ENCODE measurements around the gene RTN4RL1.

RTN4RL1 gene

DNA sequence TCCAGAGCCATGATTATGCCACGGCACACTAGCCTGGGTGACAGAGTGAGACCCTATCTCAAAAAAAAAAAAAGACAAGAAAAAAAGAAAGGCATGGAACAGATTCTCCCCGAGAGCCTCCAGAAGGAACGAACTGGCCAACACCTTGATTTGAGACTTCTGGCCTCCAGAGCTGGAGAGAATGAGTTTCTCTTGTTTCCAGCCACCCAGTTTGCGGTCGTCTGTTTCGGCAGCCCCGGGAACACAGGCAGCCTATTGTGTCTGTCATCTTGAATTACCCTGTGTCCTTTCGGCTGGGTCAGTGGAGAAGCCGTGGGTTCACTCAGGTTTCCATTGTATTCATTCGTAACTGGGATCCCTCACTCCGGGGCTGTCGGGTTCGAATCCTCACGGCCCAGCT, 111.4 kb downstream of the RTN4RL1 start:
- no peak overlapping the region for H3K4me3 ChIP-seq (ENCODE audit: low read depth, low read length)
- TF ChIP-seq CTCF (IDR thresholded peaks at IDR 0.05; ENCODE audit: borderline replicate concordance, insufficient read depth, low read depth, low read length) = no peak

- no peak for TF ChIP-seq CTCF (IDR thresholded peaks at IDR 0.05; ENCODE audit: borderline replicate concordance, insufficient read depth, low read depth, low read length)
- H3K4me3 ChIP-seq (ENCODE audit: low read depth, low read length) = no peak overlapping the region
Observed at GRCh38 chr17:1912146-1912545, 113.0 kb downstream of the RTN4RL1 start.

DNA sequence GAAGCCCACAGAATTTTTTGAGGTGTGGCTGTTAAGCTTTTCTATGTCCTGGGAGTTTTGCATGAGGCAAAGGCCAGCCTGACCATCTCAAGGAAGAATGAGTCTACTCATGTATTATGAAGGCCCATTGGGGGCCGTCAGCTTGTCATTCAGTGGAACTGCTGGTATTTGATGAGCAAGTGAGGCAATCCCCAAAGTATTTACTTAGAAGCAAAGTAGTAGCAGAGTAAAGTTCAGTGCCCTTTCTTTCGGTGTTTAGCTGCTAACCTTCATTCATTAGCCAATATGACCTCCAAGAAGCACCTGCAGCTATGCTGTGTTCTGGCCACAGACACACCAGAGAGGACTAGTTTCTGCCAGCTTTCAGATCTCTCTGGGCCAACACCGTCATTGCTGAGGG, 115.1 kb downstream of the RTN4RL1 start:
- H3K4me3 ChIP-seq (ENCODE audit: low read depth, low read length) = no peak overlapping the region
- TF ChIP-seq CTCF (IDR thresholded peaks at IDR 0.05; ENCODE audit: borderline replicate concordance, insufficient read depth, low read depth, low read length) = no peak

GRCh38 chr17:1908699-1909309, 116.3 kb downstream of the RTN4RL1 start:
- H3K4me3 ChIP-seq (ENCODE audit: low read depth, low read length) = no peak overlapping the region
- peak; percentile 41 for TF ChIP-seq CTCF (IDR thresholded peaks at IDR 0.05; ENCODE audit: borderline replicate concordance, insufficient read depth, low read depth, low read length)

GRCh38 chr17:1907909-1908698, 117.0 kb downstream of the RTN4RL1 start:
- TF ChIP-seq CTCF (IDR thresholded peaks at IDR 0.05; ENCODE audit: borderline replicate concordance, insufficient read depth, low read depth, low read length) = 0 out of 2 replicates have a peak, but pooled peaks have one; percentile 2
- H3K4me3 ChIP-seq (ENCODE audit: low read depth, low read length) = no peak overlapping the region

GRCh38 chr17:1907216-1907631, 117.9 kb downstream of the RTN4RL1 start:
- TF ChIP-seq CTCF (IDR thresholded peaks at IDR 0.05; ENCODE audit: borderline replicate concordance, insufficient read depth, low read depth, low read length) = no peak
- H3K4me3 ChIP-seq (ENCODE audit: low read depth, low read length) = no peak overlapping the region

DNA sequence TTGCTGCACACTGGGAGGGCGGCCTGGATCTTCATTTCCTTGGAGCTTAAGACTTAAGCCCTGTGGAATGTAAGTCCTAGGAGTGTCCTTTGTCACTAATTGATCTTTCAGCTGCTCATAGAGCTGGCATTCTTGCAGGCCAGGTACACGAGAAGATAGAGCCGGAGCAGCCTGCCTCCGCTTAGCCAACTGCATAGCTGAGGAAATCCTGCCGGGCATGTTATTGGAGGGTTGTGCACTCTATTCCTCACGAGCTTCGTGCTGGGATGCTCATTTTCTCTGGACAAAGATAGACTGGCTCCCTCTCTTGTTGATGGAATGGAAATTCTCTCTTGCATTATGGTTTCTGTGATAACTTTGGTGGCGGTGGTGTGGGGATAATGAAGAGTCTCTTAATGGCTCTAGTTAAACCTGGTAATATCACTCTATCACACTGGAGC, 118.5 kb downstream of the RTN4RL1 start:
- no peak for TF ChIP-seq CTCF (IDR thresholded peaks at IDR 0.05; ENCODE audit: borderline replicate concordance, insufficient read depth, low read depth, low read length)
- H3K4me3 ChIP-seq (ENCODE audit: low read depth, low read length) = no peak overlapping the region
